SK-N-MC (cell line): ENCODE data around the gene XPO1.

Source experiments
- EZH2 ChIP-seq: fragments of 200-600 bp; sonication (generic); IDR thresholded peaks from one replicate; pipeline ENCODE4 v1.6.1; 2017; ENCODE audit warnings: antibody characterized with exemption
- POLR2AphosphoS5 ChIP-seq: IDR thresholded peaks from 2 replicates; pipeline ENCODE4 v1.6.1; 2012; ENCODE audit warnings: mild to moderate bottlenecking, low read depth, low read length, borderline replicate concordance

GRCh38 chr2:61510674-61511671, 27.2 kb downstream of the XPO1 start:
- no peak for TF ChIP-seq POLR2AphosphoS5
- no peak for TF ChIP-seq EZH2
